ENCODE measurements around the gene GALK1. TPM values are rescaled to one million over a fixed set of nuclear protein-coding genes. Genes with fewer than 3 reads are reported as not detected.

GALK1 gene
- total RNA-seq, 1 experiment from 2014 or later, result 36.7 TPM

DNA sequence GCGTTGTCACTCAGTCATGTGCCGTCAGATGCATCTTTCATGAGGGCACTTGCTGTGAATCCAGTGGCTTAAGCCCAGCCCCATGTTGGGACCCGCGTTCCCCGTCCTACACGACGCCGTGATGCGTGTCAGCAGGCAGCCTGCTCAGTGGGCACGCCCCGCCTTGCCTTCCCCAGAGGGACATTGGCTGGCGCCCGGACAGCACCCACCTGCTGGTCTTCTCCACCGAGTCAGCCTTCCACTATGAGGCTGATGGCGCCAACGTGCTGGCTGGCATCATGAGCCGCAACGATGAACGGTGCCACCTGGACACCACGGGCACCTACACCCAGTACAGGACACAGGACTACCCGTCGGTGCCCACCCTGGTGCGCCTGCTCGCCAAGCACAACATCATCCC lies 34.9 kb downstream of the GALK1 start:
- Histone ChIP-seq H3K14ac (ENCODE audit: insufficient read depth, low read length) (no peak overlapping the region; the same call in 1 of the 2 replicates), H2BK15ac (ENCODE audit: low read depth, low read length) (no peak overlapping the region; the same call in 1 of the 2 replicates)
- H3K4me1 Mint-ChIP-seq, result 0 out of 4 replicates have a peak, but pooled peaks cover 0 to 3% of the 10 kb centered on the region in 2 experiments

More for the DNA sequence above, 34.9 kb downstream of the GALK1 start:
- Histone ChIP-seq H4K20me1 (ENCODE audit: control insufficient read depth, insufficient read depth, insufficient read length) (no peaks in the 10 kb centered on the region), H4K8ac (replicated peaks; ENCODE audit: insufficient read length, low read depth, low read length) (no peak overlapping the region), H3K4me1 (ENCODE audit: insufficient read depth, low read length) (no peaks in the 10 kb centered on the region), H2AK5ac (ENCODE audit: insufficient read length, low read length) (no peak overlapping the region), H3K9ac (ENCODE audit: extremely low read depth, insufficient read length, low read length) (no peak overlapping the region), H3K18ac (ENCODE audit: insufficient read length, low read depth, low read length) (no peak overlapping the region), H3T11ph (ENCODE audit: low read length) (no peak overlapping the region), H2BK120ac (ENCODE audit: low read depth, low read length, poor library complexity, severe bottlenecking) (no peak overlapping the region), H4K91ac (ENCODE audit: insufficient read length, low read depth, low read length) (no peak overlapping the region), H3K4ac (ENCODE audit: low read depth, low read length) (no peak overlapping the region), H3K27ac (ENCODE audit: insufficient read length, low read depth, low read length) (no peak overlapping the region), H2AFZ (ENCODE audit: low read length) (no peak overlapping the region), H4K5ac (ENCODE audit: insufficient read length, low read depth, low read length) (no peak overlapping the region), H2BK20ac (ENCODE audit: low read depth, low read length, poor library complexity, severe bottlenecking) (no peak overlapping the region), H3K9me3 (ENCODE audit: control insufficient read depth, low read depth, low read length) (no peaks in the 10 kb centered on the region), H3K4me2 (ENCODE audit: insufficient read depth, insufficient read length, low read length) (no peak overlapping the region), H3K79me2 (ENCODE audit: insufficient read depth, low read length) (no peaks in the 10 kb centered on the region), H3K27me3 (ENCODE audit: insufficient read depth, low read length) (no peaks in the 10 kb centered on the region), H3K23ac (ENCODE audit: insufficient read length, low read depth, low read length) (no peak overlapping the region), H3K79me1 (ENCODE audit: insufficient read depth, low read depth, low read length, poor library complexity, severe bottlenecking) (no peaks in the 10 kb centered on the region), H2BK5ac (ENCODE audit: insufficient read length, low read length) (no peak overlapping the region), H2BK12ac (ENCODE audit: insufficient read length, low read depth, low read length) (no peak overlapping the region), H3K23me2 (ENCODE audit: insufficient read length, low read depth, low read length, poor library complexity, severe bottlenecking) (no peaks in the 10 kb centered on the region), H3K56ac (ENCODE audit: insufficient read length, low read depth, low read length) (no peak overlapping the region)
- Mint-ChIP-seq H3K4me3 (no peak overlapping the region), H3K36me3 (ENCODE audit: insufficient read depth in 1 of 3, low read depth in 3 of 3) (no peaks in the 10 kb centered on the region), H3K27ac (no peak overlapping the region), H3K27me3 (ENCODE audit: low read depth) (no peaks in the 10 kb centered on the region; the same call in 1 of the 2 replicates), H3K9me3 (no peaks in the 10 kb centered on the region)
- no peak for TF ChIP-seq CTCF (conservative IDR thresholded peaks at IDR 0.05)
- DNase-seq, result no peak
- no CpG with 5 or more reads among the region's 24 CpGs for WGBS (ENCODE audit: extremely low coverage, insufficient read length, low lambda C conversion rate)
